HG02973 (cell line): Measurements from ENCODE around the gene WIPF2.

Source experiments
- ATAC-seq: cut with Tn5 transposase; IDR thresholded peaks from one replicate; pipeline ENCODE4 v1.9.1; 2021; ENCODE audit warnings: moderate library complexity; ENCODE audit not compliant: unreplicated experiment

The WIPF2 gene

DNA sequence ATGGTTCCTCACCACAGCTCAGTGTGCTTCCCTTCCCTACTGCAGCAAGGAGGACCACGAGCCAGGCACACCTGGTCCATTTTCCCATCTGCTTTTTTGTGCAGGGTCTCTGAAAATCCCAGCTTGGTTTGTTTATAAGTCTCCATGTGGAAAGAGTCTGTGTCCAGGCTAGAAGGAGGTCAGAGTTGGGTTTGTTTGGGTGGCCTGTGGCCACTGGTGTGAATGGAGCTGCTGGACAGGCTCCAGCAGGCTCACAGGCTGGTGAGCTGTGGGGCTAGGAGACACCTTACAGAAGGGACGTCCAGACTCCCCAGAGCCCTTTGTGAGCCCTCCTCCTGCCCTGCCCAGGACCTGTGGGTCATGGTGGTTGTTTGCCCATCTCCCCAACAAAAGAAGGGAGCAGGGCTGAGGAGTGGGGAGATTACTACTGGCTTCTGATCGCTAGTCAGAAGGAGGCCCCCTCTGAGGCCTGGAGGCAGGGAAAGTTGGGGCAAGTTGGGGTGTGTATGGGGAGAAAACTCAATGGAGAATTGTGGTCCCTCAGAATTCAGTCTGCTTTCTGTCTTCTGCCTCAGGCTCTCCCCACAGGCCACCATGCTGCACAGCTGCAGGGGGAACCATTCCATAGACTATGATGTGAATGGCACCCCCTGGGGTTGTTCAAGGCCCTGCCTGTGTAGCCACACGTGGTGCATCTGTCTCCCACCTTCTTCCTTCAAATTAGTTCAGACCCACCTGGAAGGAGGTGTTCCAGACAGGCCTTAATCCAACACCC is 94.0 kb downstream of the WIPF2 start:
- ATAC-seq, result no peak

DNA sequence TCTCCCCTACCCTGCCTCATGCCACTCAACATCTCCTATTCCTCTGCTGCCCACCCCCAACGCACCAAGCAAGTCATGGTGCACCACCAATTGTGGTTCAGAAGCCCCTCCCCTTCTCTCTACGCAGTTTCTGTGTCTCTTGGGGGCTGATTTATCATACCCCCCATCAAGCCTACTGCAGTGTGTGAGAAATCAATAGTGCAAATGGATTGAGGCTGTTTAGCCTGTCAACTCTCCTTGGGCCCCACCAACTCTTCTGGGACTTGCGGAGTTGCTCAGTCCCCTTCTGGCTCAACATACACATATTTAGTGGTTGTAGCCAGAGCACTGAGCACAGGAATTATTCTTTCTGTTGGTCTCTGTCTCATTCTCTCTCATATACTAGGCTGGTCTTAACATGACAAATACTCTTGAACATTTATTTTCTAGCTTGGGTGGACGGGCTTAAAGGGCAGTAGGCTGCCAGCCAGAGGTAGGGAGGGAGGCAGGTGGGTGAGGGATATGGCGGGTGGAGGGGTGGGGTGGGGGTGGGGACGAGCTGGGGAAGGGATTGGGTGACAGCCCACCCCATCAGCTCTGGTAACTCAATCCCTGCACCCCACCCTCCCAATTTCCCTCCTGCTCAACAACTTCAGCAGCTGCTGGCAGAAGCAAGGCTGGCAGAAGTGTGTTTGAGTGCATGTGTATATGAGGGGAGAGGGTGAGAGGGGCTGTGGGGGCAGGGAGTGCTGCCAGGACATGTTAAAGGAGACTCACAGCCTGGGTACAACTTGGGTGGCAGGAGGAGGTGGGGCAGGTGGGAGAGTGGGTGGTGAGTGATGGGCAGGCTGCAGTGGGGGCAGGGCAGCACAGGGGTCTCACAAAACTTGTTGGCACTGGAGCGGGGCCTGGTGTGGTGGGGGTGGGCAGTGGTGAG is 94.8 kb downstream of the WIPF2 start:
- no peak for ATAC-seq

DNA sequence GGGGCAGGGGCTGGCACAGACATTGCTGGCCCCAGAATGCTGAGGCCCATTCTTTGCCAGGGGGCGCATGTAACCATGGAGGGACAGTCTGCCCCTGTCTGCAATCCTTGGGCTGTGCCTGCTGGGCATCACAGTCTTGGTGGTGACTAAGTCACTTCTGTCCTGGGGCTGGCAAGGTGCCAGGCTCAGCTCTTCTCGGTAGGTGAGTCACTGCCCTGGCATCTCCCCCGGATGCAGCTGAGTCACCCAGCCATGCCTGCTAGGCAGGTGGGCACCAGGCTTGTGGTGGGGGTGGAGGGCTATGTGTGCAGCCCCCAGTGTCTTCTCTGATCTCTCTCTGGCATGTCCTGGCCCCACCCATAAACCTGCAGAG is 95.5 kb downstream of the WIPF2 start:
- no peak for ATAC-seq

DNA sequence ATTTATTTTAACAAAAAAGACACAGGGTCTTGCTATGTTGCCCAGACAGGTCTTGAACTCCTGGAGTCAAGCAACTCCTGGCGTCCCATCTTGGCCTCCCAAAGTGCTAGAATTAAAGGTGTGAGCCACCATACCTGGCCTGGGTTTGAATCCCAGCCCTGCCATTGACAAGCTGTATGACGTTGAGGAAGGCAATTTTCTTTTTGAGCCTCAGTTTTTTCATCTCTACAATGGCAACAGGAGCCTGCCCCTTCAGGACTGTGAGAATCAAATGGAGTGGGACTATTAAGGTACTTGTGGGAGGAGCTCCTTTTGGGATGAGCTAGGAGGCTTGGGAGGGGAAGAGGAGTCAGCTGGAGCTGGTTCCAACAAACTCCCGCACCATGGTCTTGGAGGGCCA is 96.1 kb downstream of the WIPF2 start:
- ATAC-seq, result no peak

DNA sequence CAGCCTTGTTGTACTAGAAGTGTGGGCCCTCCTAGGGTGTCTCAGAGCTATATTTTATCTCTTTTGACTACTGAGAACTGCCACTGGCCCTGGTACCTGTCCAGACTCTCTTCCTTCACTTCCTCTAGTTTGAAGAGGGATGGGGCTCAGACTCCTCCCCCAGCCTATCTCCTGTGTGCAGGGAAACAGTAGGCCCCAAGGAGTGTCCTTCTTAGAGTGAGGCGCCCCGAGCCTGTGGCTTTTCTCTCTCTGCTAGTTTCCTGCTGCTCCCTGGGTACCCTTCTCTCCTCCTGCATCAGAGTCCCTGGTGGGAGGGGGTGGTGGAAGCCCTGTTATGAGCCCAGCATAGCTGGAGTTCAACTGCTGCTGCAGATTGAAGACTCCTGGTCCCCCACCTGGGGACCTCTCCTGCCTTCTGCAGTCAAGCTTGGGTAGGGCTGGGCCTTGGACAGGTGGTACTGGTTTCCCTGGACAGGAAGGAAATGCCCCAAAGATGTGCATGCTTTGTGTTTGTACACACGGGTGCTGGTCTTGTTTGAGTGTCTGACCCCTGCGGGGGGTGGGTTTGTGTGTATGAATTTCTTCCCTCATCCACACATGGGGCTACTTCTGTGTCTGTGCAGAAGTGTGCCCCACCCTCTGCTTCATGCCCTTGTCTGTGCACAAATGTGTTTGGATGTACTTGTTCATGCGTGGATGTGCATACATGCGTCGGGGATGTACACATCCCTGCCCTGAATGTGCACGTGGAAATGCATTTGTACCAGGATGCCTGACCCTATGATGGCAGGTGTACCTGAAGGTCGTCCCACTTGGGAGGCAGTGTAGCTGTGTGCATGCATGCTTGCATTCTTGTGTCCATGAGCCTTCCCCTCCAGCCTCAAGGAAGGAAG is 96.8 kb downstream of the WIPF2 start:
- no peak for ATAC-seq

DNA sequence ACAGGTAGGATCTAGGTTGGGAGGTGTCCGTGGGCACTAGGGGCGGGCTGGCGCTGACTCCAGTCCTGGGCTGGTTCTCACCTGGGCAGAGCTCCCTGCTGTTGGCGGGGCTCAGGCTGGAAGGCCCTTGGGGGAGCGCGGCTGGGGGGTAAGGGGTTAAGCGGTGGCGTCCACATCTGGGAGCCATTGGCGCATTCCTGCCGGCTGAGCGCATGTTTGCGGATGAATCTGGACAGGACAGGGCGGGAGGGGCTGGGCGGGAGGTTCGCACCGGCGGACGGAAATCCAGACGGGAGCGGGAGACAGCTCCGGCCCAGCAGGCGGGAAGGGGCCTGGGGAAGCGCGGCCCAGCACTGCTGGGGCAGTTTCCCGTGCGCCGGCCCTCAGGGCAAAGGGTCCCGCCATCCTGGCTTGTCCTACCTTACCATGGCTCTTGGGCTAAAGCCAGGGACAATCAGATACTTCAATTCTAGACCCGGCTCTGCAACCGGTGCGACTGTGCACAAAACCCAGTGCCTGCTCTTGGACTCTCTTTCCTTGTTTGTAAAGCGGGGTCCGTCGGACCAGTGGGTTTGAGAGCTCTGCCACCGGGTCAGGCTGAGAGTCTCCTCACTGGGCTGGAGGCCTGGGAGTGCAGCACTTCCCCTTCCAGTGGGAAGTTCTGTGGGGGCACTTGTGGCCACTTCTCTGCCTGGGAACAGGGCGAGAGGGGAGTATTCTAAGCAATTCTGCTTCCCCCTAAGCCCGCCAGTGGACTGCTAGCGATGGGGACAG is 97.7 kb downstream of the WIPF2 start:
- ATAC-seq, result no peak

DNA sequence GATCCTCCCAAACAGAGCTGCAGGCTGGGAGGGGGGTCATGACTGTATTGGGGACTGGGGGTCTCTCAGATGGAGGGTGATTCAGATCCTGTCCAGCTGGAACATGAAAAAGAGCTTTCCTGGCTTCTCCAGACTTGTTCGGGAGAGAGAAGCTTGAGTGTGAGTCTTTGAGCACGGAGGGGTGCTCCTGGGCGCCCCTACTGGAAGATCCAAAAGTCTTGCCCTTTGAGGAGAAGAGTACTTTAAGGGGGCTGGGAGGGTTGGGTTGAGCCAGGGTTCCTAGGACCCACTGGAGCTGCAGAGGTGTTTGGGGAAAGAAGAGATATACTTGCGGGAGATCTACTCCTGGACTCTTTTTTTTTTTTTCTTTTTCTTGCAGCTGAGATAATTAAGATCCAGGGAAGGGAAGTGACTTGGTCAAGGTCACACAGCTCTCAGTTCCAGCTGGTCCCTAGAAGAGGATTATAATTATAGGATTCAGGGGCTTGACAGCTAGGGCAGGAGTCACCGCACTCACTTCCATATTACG is 98.3 kb downstream of the WIPF2 start:
- ATAC-seq, result no peak

DNA sequence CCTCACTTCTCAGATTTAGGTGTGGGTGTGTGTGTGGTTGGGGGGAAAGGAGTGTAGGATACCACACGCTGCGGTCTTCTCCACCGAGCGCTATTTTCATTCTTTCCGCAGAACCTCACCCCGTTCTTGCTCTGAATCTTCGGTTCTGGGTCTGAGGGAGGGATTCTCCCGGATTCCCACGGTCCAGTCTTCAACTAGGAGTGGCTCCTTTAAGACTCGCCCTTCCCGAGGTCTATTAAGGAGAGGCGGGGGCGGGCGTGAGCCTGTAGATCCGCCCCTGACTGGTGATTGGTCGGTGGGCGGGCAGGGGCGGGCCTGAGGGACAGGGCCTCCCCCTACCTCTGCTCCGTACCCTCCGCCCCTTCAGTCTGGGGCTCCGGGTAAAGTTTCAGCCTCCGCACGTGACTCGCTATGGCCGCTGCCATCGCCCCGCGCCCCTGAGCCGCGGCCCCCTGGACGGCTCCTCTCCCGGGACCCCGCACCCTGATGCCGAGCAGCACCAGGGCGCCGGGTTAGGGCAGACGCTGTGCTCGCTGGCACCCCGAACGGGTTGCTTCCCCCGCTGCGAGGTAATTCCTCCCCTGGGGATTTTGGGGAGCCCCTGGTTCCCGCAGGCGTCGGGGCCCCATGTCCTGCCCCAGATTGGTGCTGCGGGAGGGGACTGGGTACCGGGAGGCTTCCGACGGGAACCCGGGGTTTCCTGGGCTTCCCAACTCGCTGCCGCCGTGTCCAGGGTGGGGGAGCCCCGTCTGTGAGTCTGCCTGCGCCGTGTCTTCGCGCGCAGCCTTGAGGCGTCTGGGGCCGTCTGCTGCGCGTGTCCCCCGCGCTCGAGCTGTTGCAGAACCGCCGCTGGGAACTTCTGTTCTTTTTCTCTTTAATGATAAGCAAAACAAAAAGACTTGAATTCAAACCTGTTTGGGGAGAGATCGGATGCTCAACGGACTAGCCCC is 99.1 kb downstream of the WIPF2 start:
- ATAC-seq, result peak; percentile 47

DNA sequence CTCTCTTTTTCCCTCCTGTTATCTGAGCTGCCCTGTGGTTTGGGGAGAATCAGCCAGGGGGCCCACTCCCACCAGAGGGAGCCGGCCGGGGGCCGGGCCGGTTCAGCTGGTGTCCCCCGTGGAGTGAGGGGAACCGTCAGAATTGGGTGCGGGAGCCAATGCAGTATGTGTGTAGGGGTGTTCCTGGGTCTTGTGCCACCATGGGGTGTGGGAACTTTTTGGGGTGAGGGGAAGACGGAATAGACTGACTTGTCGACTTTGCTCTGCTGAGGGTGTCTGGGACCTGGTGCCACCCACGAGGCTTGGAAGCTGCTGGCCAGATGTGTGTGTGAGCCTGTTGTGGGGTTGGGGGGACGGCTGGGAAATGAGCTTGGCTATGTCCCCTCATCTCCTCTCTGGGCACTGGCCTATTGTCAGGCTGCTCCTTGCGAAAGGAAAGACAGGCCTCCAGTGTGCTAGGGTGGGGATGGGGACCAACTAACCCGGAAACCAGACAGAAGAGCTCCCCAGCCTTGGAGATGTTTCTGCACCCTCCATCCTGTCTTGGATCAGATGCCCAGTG is 99.8 kb downstream of the WIPF2 start:
- ATAC-seq, result no peak

DNA sequence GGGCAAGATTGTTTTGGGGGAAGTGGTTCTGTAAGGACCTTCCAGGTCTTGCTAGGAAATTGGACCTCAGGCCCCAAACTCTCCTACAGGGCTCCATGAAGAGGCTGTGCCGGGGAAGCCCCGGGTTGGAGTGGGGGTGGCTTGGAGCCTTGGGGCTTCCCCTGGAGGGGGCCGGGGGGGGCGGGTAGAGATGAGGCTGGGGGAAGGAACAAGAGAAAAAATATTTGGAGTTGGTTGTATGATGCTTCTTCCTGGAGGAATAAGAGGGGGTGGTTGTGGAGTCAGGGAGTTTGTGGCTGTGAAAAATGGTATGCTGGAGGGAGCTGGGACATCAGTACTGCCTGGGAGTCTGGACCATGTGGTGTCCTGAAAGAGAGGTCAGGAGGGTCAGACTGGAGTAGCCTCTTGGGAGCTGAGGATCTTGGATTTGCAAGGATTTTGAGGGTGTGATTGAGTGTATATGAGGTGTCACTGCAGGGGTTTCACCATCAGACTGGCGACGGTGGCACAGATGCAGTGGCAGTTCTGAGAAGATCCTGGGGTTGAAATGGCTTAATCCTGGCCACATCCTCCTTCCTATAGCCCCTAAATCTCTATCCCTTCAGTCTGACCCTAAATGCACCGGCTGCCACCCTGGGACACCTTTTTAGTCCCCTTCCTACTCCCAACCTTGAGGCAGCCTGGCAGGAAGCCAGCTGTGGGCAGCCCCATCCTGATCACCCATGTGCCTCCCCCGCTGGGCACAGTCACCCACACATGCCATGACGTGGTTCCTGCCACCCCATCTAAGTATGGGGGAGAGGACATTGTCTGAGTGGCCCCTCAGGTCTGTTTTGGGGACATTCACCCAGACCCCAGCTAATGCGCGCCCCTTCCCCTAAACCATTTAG is 100.8 kb downstream of the WIPF2 start:
- ATAC-seq, result no peak

DNA sequence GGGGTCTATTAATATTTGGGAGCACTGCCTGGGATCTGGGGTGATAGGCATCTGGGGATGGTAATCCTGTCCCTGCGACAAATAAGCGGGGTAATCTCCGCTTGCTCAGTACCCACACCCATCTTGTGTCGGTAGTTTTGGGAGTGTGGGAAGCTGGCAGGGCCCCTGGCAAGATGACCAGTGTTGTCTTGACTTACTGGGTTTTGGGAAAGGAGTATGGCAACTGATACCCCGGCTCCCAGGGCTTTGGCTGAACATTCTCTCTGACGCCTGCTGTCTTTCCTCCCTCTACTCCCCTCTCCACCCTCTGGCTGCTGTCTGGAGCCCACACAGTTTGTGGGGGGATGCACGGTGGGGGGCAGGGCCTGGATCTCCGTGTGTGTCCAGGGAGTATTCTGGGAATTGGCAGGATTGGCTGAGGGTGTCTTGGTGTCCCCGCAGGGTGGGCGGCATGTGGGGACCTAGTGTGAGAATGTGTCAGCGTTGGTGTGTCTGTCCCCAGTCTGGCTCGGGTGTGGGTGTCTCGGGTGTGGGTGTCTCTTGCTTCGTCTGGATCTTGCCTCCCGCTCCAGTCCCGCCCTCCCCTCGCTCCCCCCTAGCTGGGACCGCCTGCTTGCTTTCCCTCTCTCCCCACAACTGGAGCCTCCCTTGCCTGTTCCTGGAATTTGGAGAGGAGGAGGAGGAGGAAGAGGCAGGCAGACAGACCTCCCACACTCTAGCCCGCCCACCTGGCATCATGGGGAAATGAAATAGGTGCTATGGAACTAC is 101.8 kb downstream of the WIPF2 start:
- no peak for ATAC-seq

DNA sequence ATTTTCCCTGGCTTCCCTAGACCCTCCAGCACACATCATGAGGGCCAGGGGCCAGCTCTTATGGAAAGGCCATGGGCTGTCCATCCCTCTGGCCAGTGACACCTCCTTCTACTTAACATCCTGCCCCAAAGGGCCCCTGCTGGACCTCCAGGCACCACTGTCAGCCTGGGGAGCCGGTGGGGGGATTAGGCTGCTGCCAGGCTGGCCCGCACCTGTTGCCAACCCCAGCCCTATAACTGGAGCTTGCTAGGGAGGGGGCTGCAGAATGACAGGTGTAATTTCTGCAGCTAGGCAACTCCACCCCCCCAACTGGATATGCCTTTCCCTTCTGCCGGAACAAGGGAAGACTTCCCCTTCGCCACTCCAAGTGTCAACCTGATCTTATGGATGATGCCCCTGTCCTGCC is 102.4 kb downstream of the WIPF2 start:
- no peak for ATAC-seq

DNA sequence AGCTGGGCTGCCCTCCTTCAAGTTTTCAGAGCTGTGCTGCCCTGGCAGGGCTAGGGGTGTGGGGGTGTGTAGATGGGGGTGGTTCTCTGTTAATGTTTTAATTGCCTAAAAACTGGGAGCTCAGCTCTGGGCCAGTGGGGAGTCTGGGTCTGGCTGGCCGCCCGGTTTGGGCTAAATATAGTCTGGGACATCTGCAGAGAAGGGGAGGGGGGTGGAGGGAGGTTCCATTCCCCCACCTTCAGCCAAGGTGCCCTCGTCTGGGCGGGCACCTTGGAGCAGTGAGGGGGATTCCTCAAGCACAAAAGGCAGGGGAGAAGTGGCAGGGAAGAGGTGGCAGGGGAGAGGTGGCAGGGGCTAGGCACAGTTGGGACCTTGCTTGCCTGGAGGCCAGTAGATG is 102.9 kb downstream of the WIPF2 start:
- ATAC-seq, result no peak

DNA sequence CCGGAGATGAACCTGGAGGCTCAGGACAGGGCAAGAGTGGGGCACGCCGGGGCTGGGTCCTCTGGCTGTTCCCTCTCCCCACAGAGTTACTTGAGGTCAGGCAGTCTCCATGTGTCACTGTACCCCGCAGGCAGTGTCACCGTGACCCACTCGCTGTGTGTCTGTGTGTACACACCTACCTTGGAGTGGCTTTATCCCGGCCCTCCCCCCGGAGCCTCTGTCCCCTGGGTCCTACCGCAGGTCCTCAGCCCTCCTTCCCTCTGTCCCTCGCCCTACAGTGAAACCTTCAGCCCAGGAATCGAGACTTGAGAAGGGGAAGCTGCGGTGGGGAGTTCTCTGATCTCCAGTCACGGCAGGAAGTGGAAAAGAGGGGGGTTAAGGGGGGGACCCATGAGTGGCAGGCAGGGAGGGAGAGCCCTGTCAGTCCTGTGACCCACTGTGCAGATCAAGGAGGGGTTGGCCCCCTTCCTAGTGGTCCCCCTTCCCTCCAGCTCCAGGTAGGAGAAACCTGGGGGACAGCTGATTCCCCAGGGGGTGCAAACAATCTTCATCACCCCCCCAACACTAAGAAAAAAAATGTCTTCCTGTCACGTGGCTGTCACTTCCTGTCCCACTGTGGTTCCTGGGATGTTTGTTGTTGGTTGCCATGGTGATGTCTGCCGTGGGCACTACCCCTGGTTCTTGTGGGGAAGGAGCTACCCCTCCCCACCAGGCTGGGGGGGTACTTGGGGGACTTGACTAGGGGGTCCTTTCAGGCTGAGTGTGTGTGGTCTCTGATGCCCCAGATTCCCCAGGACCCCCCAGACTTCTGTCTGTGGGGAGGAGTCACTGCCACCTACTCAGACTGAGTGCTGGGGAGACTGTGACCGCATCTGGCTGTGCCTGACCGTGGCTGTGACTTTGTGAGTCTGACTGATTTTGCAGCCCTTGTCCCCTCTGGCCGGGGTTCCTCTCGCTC is 103.5 kb downstream of the WIPF2 start:
- peak; percentile 25 for ATAC-seq

DNA sequence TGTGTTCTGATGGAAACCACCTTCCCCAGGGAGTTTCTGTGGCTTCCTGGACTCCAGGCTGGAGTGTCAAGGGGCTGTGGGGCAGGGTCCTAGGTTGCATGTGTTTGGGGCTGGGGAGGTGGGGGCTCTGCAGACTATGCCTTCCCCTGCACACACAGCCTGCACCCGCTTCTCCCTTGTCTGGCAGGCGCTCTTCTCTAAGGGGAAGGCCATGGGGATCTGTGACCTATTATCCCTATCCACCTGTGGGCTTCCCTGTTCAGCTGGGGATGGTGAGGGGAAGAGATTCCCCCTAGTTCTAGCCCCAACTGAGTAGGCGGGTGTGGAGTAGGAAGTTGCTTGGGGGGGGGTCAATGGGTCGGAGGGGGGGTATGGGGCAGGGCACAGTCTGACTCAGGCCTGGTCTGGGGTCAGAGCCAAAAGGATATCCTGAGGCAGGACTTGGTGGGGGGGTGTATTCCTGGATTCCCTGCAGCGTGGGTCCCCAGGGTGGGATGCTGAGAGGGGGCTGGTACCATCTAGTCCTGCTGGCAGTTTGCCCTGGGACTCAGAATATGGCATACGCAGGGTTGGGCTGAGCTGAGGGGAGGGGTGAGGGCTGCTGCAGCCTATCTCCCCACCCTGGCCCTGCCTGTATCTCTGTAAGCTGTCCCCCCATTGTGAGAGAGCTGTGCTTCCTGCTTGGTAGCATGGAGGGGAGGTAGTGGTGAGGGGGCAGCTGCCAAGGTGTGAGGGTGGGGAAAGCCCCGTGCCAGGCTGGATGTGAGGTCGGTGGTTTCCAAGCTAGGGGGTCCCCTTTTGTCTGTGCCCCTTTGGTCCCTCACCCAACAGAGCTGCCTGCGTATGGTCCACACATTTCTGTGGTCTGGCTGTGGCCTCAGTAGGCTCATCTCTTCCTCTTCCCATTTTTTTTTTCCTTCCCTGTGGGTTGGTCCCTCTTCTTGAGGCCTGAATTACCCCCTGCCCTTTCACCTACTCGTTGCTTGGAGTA is 104.6 kb downstream of the WIPF2 start:
- ATAC-seq, result no peak
